LNCaP clone FGC (cell line): ENCODE measurements around the gene CSTPP1.
A peak's percentile ranks its signal among the peaks of the same experiment; 100 is the strongest.

Experiments
- DNase-seq: peaks from one replicate; pipeline ENCODE4 v3.0.0-alpha.2; 2011; ENCODE audit warnings: low read depth
- H3K4me3 ChIP-seq: 2 replicates; pipeline ENCODE4 v1.5.1; 2011; ENCODE audit warnings: mild to moderate bottlenecking, low read depth, low read length, control low read depth
- TF ChIP-seq, protein P1 (sequence below): IDR thresholded peaks from 2 replicates; pipeline ENCODE4 v1.5.1; 2012; ENCODE audit warnings: mild to moderate bottlenecking; ENCODE audit not compliant: control insufficient read depth, insufficient read depth; ENCODE audit errors: extremely low read depth

CSTPP1 gene

DNA sequence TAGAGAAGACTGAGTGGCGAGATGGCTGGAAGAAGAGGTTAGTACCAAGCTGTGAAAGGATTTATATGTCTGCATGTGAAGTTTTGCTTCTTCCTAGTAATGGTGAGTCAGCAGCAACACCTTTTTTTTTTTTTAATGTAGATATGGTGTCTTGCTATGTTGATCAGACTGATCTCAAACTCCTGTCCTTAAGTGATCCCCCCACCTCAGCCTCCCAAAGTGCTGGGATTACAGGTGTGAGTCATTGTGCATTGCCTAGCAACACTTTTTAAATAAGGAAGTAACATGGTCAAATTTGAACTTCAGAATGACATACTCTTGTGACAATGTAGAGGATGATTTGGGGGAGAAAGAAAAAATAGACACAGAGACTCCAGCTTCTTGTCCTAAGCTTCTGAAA lies 6.5 kb upstream of the CSTPP1 start:
- DNase-seq: no peak
- TF ChIP-seq, protein P1, sequence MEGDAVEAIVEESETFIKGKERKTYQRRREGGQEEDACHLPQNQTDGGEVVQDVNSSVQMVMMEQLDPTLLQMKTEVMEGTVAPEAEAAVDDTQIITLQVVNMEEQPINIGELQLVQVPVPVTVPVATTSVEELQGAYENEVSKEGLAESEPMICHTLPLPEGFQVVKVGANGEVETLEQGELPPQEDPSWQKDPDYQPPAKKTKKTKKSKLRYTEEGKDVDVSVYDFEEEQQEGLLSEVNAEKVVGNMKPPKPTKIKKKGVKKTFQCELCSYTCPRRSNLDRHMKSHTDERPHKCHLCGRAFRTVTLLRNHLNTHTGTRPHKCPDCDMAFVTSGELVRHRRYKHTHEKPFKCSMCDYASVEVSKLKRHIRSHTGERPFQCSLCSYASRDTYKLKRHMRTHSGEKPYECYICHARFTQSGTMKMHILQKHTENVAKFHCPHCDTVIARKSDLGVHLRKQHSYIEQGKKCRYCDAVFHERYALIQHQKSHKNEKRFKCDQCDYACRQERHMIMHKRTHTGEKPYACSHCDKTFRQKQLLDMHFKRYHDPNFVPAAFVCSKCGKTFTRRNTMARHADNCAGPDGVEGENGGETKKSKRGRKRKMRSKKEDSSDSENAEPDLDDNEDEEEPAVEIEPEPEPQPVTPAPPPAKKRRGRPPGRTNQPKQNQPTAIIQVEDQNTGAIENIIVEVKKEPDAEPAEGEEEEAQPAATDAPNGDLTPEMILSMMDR: no peak
- no peak overlapping the region for H3K4me3 ChIP-seq

DNA sequence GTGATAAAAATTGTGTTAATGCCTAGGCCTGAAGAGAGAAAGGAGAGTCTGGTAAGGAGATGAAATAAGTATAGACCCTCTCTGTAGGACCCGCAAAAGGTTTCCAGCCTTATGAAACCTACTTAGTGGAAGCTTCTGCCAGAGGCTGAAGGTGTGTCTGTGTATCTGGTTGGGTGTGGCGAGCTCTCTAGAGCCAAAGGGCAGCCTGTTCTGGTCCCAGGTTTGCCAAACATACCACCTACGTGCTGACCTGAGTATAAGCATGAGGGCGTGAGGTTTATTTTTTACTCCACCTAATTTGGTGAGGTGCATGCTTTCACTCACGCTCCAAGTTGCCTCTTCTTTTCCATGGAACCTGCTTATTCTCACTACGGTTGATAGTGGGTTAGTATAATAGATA lies 5.6 kb downstream of the CSTPP1 start:
- H3K4me3 ChIP-seq: no peak overlapping the region
- DNase-seq: no peak
- TF ChIP-seq, protein P1: no peak

DNA sequence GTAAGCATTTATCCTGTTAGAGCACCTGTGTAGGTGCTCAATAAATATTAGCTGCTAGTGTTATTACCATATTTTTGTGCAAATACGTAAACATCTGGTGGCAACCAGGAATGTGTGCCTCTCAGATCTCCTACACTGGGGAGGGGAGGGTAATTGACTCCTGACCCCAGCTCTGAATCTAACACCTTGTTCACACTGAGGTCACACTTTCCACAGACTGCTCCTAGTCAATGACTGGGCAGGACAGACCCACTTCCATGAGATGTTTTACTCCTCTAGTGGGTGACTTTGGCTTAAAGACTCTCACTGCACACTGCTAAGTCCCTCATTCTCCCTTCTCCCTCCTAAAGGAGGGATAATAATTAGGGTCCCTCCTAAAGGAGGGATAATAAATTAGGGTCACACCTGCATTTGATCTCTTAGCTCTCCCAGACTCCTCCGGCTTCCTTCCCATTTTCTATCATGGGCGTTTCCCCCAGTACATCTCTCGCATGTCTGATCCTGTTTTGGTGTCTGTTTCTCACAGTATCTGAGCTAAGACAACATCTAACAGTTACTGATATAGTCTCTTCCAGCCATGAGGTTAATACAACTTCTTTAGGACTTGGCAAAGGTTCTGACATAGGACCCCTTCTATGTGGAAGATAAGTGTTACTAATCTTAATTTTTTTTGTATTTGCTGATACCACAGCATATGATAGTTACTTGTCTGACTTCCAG lies 8.0 kb downstream of the CSTPP1 start:
- DNase-seq: no peak
- TF ChIP-seq, protein P1: no peak
- no peak overlapping the region for H3K4me3 ChIP-seq

DNA sequence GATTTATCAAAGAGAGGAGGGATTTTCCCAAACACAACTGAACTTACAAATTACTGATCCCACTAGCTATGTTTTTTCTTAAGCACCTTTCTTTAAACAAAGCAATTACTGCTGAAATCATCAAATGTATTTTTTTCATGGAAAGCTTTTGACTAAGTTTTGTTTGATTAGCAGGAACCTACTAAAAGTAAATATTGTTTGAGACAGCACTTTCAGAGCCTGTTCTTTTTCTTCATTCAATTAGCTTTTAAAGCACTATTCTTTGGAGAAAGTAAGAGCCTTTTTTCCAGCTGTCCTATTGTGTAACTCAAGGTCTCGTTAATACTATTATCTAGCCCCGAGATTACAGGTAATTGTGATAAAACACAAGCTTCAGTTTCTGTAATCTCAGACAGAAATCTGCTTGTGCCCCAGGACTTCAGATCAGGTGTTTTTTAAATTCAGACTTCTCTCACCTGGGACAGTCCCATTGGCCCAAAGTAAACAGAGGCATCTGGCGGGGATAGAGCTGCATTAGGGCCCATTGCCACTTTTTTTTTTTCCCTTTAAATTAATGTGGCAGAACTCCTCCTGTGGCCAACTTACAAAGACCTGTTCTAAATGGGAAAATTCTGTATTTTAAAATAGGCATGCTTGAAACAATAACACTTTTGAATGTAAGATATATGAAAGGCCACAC lies 11.0 kb downstream of the CSTPP1 start:
- TF ChIP-seq, protein P1: no peak
- peak; percentile 22 for DNase-seq
- peak overlapping the region; percentile 13; the same call in 1 of the 2 replicates for H3K4me3 ChIP-seq

DNA sequence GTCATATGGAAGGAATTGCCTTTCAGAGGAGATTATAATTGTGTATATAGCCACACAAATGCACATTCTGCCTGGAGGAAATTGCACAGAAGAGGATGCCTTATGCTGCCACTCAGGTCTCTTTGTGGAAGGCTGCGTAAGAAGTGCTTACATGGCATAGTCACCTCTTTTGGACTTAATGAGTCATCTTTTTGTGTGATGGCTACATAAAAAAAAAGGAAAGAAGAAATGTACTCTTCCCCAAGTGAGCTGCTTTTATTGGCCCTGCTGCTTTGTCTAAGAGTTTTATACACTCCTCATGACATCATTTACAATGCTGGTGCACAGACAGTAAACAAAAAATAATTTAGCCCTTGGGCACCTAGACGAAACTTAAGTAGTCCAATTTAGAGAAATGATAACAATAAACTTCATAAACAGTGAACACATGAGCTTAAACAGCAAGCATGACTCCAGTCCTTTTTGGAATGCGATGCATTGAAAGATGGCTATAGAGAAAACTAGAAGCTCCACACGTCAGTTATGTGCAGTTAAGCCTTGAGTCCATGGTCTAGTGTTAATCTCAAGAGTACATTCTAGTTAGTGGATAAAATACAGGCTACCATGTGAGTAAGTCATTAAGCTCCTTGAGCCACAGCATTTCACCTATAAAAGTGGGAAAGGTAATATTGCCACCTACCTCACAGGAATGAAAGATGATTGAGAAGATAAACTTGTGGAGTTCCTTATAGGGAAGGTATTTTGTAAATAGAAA lies 12.0 kb downstream of the CSTPP1 start:
- H3K4me3 ChIP-seq: 0 out of 2 replicates have a peak overlapping the region, but pooled peaks have one; percentile 13
- DNase-seq: peak; percentile 90
- TF ChIP-seq, protein P1: no peak

DNA sequence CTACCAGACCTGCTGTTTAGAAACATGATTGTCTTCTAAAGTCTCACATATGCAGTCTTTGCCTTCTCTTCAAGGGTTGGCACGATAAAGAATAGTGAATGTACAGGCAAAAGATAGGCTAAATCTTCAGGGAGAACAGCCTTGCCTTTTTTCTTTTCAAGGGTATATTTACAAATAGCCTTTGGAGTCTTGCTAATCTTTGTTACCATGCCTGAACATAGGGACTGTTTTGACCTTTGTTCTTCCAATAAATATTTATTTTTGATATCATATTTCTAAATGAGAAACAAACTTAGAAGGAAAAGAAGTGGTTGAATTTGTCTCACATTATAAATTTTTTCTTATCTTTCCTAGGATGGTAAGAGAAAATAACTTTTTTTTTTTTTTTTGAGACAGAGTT lies 12.7 kb downstream of the CSTPP1 start:
- TF ChIP-seq, protein P1: no peak
- DNase-seq: no peak
- no peak overlapping the region for H3K4me3 ChIP-seq
